Mucosa of gallbladder (tissue), 1 donor: ENCODE data around the gene UMODL1. TPM values are rescaled to one million over a fixed set of nuclear protein-coding genes. Genes with fewer than 3 reads are reported as not detected.
A peak's percentile ranks its signal among the peaks of the same experiment; 100 is the strongest.

Experiments used
- DNase-seq: peaks from one replicate; pipeline ENCODE4 v3.0.0-alpha.2; 2020; ENCODE audit warnings: low spot score
- total RNA-seq: library from RNA; stranded (reverse); gene quantifications from one replicate; pipeline ENCODE4 v1.2.1, GENCODE V29; 2021
- donor health status: DM: no; HTN: no; CAD: no.

Gene UMODL1
- total RNA-seq, 1 donor from 2014 or later, result not detected

- DNase-seq, result no peak
Observed at GRCh38 chr21:42151148-42151947, 80.2 kb downstream of the UMODL1 start.

DNA sequence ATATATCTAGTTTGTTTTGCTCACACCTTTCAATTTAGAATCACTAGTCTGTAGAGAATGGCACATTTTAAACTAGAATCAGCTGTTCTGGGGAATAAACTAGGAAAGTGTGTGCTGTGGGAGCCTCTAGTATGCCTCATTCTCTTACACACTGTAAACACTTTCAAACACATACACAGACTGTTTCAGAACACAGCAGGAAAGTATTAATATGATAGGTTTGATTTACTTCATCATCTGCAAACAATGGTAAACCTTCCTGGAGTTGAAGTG, 80.8 kb downstream of the UMODL1 start:
- DNase-seq, result no peak

- DNase-seq, result no peak
Observed at GRCh38 chr21:42153046-42153686, 82.0 kb downstream of the UMODL1 start.

GRCh38 chr21:42153746-42154145, 82.6 kb downstream of the UMODL1 start:
- no peak for DNase-seq

GRCh38 chr21:42154237-42155044, 83.3 kb downstream of the UMODL1 start:
- DNase-seq, result no peak

- DNase-seq, result no peak
Observed at GRCh38 chr21:42155045-42155855, 84.1 kb downstream of the UMODL1 start.

DNA sequence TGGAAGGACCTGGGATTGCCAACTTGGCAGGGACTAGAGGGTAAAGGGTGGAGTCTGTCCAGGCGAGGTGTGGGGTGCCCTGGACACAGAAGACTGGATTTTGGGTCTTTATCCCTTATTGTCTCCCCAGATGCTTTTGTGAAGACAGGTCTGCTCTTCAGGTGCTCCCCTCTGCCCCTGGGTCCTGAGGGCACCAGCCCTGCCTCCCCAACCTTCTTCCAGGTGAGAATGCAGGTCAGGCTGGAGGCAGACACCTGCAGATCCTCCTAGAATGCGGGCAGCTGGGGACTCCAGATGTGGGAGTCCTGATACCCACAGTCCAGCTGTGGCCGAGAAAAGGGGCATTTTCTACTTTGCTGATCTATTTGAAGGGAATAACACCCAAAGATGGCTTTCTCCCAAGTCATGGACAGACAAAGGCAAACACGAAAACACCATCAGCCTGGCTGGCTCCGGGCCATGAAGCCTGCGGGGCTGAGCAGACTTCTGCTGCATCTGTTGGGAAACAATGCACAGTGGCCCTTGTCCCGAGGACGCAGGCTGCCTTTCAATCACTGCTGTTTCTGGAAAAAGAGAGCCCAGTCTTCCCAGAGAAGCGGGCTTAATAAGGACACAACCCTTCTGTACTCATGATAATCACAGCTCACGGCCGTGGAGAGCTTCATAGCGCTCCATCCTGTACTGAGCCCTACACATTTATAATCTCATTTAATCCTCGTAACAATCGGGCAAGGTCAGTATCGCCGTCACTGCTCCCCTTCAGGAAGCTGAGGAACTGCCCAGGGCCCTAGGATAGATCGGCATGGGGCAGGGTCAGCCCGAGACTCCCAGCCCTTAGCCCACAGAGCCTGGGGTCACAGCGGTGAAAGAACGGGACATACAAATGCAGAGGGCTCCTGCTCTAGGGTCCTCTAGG, 85.8 kb downstream of the UMODL1 start:
- no peak for DNase-seq

GRCh38 chr21:42157606-42158310, 86.6 kb downstream of the UMODL1 start:
- DNase-seq, result no peak

- DNase-seq, result no peak
Observed at GRCh38 chr21:42158846-42159245, 87.7 kb downstream of the UMODL1 start.

- no peak for DNase-seq
Observed at GRCh38 chr21:42159560-42160110, 88.5 kb downstream of the UMODL1 start.

DNA sequence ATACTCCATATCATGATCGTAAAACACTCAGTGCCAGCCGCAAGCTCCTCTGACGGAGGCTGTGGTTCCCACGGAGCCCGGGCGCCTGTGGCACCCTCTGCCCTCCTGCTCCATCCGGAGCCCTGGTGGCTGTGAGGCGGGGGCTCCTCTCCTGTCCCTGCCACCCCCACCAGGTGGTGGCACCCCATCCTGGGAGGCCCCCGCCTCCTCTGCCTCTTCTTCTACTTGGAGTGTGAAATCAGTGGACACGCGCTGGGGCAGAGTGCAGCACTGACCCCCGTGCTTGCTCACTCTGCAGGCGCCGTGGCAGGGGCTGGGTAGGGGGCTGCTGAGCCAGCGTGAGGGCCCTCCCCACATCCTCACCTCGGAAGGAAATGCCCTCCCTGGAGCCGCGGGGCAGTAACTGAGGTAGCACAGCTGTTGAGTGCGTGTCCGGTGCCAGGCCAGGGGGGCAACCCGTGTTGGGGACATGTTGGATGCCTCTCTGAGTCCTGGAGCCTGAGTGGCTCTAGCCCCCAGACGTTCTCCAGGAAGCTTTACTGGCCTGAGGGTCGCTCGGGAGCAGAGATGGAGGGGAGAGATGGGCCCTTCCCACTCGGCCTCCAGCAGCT, 89.1 kb downstream of the UMODL1 start:
- DNase-seq, result no peak

DNA sequence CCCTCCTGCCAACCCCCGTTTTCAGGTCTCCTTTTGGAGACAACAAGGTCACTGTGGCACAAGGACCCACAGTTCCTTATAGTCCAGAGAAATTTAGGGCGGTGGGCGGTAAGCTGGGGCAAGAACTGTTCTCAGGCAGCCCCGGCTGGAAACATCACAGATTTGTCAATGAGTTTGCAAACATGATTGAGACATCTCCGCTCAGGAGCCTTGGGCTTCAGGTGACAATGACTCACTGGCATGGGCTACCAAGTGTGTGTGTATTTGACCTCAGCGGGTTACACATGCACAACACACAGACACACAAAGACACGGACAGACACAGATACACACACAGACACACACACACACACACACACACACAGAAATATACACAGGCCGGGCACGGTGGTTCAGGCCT, 89.6 kb downstream of the UMODL1 start:
- no peak for DNase-seq

- DNase-seq, result no peak
Observed at GRCh38 chr21:42161401-42161955, 90.4 kb downstream of the UMODL1 start.

DNA sequence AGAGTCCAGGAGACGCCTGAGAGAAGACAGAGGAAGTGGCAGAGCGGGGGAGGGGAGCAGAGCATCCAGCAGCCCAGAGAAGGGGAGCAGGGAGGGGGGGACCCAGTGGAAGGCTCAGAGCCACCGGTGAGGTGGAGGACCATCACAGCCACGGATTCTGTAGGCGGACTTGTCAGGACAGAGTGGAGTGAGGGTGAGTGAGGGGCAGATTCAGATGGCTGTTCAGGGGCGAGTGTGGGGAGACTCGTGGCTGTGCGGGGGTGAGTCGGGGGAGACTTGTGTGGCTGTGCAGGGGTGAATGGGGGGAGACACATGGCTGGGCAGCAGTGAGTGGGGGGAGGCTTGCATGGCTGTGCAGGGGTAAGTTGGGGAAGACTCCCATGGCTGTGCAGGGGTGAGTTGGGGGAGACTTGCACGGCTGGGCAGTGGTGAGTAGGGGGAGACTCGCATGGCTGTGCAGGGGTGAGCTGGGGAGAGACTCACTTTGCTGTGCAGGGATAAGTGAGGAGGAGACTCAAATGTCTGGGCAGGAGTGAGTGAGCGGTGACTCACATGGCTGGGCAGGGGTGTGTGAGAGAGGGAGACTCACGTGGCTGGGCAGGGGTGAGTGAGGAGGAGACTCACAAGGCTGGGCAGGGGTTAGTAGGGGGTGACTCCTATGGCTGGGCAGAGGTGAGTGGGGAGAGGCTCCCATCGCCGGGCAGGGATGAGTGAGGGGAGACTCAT, 91.0 kb downstream of the UMODL1 start:
- no peak for DNase-seq

DNA sequence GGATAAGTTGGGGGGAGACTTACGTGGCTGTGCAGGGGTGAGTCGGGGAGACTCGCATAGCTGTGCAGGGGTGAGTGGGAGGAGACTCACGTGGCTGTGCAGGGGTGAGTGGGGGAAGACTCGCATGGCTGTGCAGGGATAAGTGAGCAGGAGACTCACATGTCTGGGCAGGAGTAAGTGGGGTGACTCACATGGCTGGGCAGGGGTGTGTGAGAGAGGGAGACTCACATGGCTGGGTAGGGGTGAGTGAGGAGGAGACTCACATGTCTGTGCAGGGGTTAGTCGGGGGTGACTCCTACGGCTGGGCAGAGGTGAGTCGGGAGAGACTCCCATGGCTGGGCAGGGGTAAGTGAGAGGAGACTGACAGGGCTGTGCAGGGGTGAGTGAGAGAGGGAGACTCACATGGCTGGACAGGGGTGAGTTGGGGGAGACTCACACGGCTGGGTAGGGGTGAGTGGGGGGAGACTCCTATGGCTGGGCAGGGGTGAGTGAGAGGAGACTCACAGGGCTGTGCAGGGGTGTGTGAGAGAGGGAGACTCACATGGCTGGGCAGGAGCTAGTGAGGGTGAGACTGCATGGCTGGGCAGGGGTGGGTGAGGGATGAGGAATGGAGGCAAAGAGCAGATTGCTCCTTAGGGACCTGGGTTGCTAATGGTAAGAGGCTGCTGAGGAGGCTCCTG, 91.9 kb downstream of the UMODL1 start:
- no peak for DNase-seq

DNA sequence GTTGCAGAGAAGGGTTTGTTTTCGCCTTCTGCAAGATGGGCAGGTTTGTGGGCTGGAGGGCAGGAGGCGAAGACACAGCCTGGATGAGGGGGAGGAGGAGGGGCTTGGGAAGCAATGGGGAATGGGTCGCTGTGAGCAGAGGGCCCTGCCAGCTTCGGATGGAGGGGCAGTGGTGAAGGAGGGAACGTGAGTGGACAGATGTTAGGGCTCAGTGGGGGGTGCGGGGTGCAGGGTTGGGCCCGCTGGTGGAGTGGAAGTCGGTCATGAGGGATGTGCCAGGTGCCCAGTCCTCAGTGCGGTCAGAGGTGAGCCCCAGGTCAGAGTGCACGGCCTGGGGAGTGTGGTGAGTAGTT, 92.4 kb downstream of the UMODL1 start:
- DNase-seq, result no peak

DNA sequence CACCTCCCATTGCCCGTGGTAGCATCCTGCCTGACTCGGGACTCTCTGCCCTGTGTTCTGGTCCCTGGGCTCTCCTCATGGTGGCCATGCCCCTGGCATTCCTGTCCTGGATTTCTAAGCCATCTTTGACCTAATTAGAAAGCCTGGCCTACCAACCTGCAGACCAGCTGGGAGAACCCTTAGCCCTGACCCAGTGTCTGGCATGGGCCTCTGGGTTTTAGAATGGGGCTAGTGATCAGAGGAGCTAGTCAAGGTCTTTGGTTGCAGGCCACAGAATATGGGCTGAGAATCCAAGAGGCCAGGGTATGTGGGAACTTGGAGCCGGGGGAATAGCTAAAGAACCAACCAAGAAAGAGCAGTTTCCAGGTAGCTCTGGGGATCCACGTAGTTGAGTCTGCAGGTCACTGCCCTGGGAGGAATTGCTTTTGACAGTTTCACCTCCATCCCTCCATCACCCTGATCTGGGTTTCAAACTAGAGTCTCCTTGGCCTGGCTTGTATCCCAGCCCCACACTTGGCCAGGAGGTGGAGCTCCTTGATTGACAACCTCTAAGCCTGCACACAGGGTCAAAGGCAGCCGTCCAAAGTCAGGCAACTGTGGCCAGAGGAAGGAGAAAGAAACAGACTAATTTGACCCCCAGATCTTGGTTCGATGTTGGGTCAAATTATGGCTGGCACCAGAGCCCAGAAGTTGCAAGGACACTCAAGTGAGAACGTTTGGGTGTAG, 93.1 kb downstream of the UMODL1 start:
- DNase-seq, result peak; percentile 61
